CD14-positive monocyte (primary cell): ENCODE results near the gene SMAD6. TPM values are rescaled to one million over a fixed set of nuclear protein-coding genes. Genes with fewer than 3 reads are reported as not detected.

Experiments
- DNase-seq, 3 donors: peaks; one replicate each; pipeline ENCODE4 v3.0.0-alpha.2; 2011 to 2022
- H2AFZ ChIP-seq: 2 replicates; pipeline ENCODE4 v1.6.0; 2012; ENCODE audit warnings: mild to moderate bottlenecking, low read depth, low read length, inconsistent platforms; ENCODE audit not compliant: insufficient read depth, poor library complexity, severe bottlenecking
- H3K27ac ChIP-seq, 2 donors: 1 replicate in 1 of 2; 2 replicates in 1 of 2; pipeline ENCODE4 v1.5.1; 2012 to 2013; ENCODE audit warnings: low read length in 2 of 2, control low read depth in 1 of 2, inconsistent platforms in 1 of 2, low read depth in 1 of 2, mild to moderate bottlenecking in 1 of 2
- H3K27me3 ChIP-seq, 2 donors: one replicate each; pipeline versions ENCODE4 v1.6.0 to v1.6.1; 2011 to 2013; ENCODE audit warnings: low read length in 2 of 2; ENCODE audit not compliant: control insufficient read depth in 2 of 2, insufficient read depth in 2 of 2
- H3K36me3 ChIP-seq, 2 donors: replicated peaks in 1 of 2; 1 replicate in 1 of 2; 2 replicates in 1 of 2; pipeline versions ENCODE4 v1.5.1 to v1.6.1; 2012 to 2013; ENCODE audit warnings: low read length in 2 of 2, control low read depth in 1 of 2, inconsistent platforms in 1 of 2, mild to moderate bottlenecking in 1 of 2; ENCODE audit not compliant: insufficient read depth in 2 of 2, control insufficient read depth in 1 of 2
- H3K4me1 ChIP-seq, 2 donors: 1 replicate in 1 of 2; 2 replicates in 1 of 2; pipeline versions ENCODE4 v1.5.1 to v1.6.1; 2012 to 2013; ENCODE audit warnings: low read length in 2 of 2, control low read depth in 1 of 2, inconsistent platforms in 1 of 2, mild to moderate bottlenecking in 1 of 2, moderate library complexity in 1 of 2; ENCODE audit not compliant: insufficient read depth in 2 of 2, control insufficient read depth in 1 of 2
- H3K4me2 ChIP-seq: replicated peaks from 2 replicates; pipeline ENCODE3; 2012; ENCODE audit warnings: low read length, moderate library complexity, mild to moderate bottlenecking; ENCODE audit not compliant: poor library complexity, severe bottlenecking; ENCODE audit errors: extremely low read depth
- H3K4me3 ChIP-seq, 3 experiments: fragments of 200-600 bp in 1 of 3; sonication (generic) in 1 of 3; replicated peaks in 1 of 3; 1 replicate in 2 of 3; 2 replicates in 1 of 3; pipeline ENCODE4 v1.5.1; 2011 to 2013; ENCODE audit warnings: low read length in 3 of 3, mild to moderate bottlenecking in 3 of 3, control low read depth in 2 of 3, low read depth in 2 of 3, inconsistent platforms in 1 of 3, moderate library complexity in 1 of 3
- H3K79me2 ChIP-seq: 2 replicates; pipeline ENCODE4 v1.6.0; 2012; ENCODE audit warnings: mild to moderate bottlenecking, control low read depth, inconsistent platforms, low read length, moderate library complexity; ENCODE audit not compliant: insufficient read depth
- H3K9ac ChIP-seq: 2 replicates; pipeline ENCODE4 v1.6.0; 2017; ENCODE audit warnings: low read length, mild to moderate bottlenecking; ENCODE audit not compliant: insufficient read depth, poor library complexity, severe bottlenecking
- H3K9me3 ChIP-seq, 2 donors: replicated peaks in 1 of 2; 1 replicate in 1 of 2; 2 replicates in 1 of 2; pipeline versions ENCODE4 v1.5.1 to v1.6.1; 2012 to 2013; ENCODE audit warnings: low read length in 2 of 2, control low read depth in 1 of 2; ENCODE audit not compliant: control insufficient read depth in 1 of 2, insufficient read depth in 1 of 2
- H4K20me1 ChIP-seq: 2 replicates; pipeline ENCODE4 v1.6.0; 2012; ENCODE audit warnings: mild to moderate bottlenecking, low read length, control low read depth, moderate library complexity; ENCODE audit not compliant: insufficient read depth
- H3K27ac Mint-ChIP-seq, 7 donors: one replicate each; pipeline ENCODE4 v1.8.0; 2020; ENCODE audit warnings: mild to moderate bottlenecking in 7 of 7, mixed read lengths in 7 of 7, moderate library complexity in 6 of 7, inconsistent platforms in 2 of 7
- H3K27me3 Mint-ChIP-seq, 3 donors: one replicate each; pipeline ENCODE4 v1.8.0; 2021 to 2022; ENCODE audit warnings: low read depth in 3 of 3, mild to moderate bottlenecking in 3 of 3, mixed read lengths in 3 of 3, moderate library complexity in 3 of 3, inconsistent platforms in 1 of 3
- H3K36me3 Mint-ChIP-seq, 2 donors: one replicate each; pipeline ENCODE4 v1.8.0; 2020; ENCODE audit warnings: mixed read lengths in 2 of 2, inconsistent platforms in 1 of 2, mild to moderate bottlenecking in 1 of 2
- H3K4me1 Mint-ChIP-seq: one replicate; pipeline ENCODE4 v1.8.0; 2020; ENCODE audit warnings: mild to moderate bottlenecking, mixed read lengths
- H3K4me3 Mint-ChIP-seq, 2 donors: one replicate each; pipeline ENCODE4 v1.8.0; 2020; ENCODE audit warnings: mild to moderate bottlenecking in 2 of 2, mixed read lengths in 2 of 2, moderate library complexity in 1 of 2
- H3K9me3 Mint-ChIP-seq, 7 donors: one replicate each; pipeline ENCODE4 v1.8.0; 2020 to 2022; ENCODE audit warnings: mixed read lengths in 7 of 7, mild to moderate bottlenecking in 6 of 7, moderate library complexity in 6 of 7, inconsistent platforms in 2 of 7
- CTCF ChIP-seq: fragments of 200-600 bp; IDR thresholded peaks from one replicate; pipeline ENCODE4 v1.8.0; 2022; ENCODE audit warnings: antibody characterized with exemption, mild to moderate bottlenecking
- WGBS: methylation state at CpG from one replicate; pipeline ENCODE4 v1.1.5; 2013; ENCODE audit warnings: missing lambda C conversion rate; ENCODE audit not compliant: insufficient coverage; 5-methylcytosine and 5-hydroxymethylcytosine counted together
- intact Hi-C, 2 donors: fragments of 100-400 bp; cut with micrococcal nuclease; formaldehyde crosslinking; loops; one replicate each; pipeline versions ENCODE4 v1.15.0 to v1.15.1; 2023
- polyA plus RNA-seq, 3 donors: library from polyadenylated mRNA; depleted of rRNA in 1 of 3; unstranded in 2 of 3; stranded (reverse) in 1 of 3; fragments of 300-500 nt in 2 of 3; fragments of >200 nt in 1 of 3; fragmentation: Illumina TruSeq in 2 of 3; gene quantifications; 1 replicate in 2 of 3; 2 replicates in 1 of 3; pipeline ENCODE4 v1.2.3, GENCODE V29; 2012 to 2021

The SMAD6 gene
- polyA plus RNA-seq, 3 donors = 0.31 TPM; not detected in 2

GRCh38 chr15:66714543-66714981 lies 12.5 kb downstream of the SMAD6 start:
- Mint-ChIP-seq H3K4me1 (peaks cover 31% of the 10 kb centered on the region), H3K4me3 (no peak overlapping the region), H3K36me3 (peaks cover 8% of the 10 kb centered on the region in 2 donors), H3K27ac (no peak overlapping the region), H3K27me3 (peaks cover 0 to 3% (median 2%) of the 10 kb centered on the region in 3 donors), H3K9me3 (no peaks in the 10 kb centered on the region)
- intact Hi-C loops = no loop called here
- no peak for TF ChIP-seq CTCF
- H3K27ac ChIP-seq = no peak overlapping the region
- H4K20me1 ChIP-seq = no peaks in the 10 kb centered on the region
- H3K36me3 ChIP-seq = no peaks in the 10 kb centered on the region
- no peak overlapping the region for H3K9ac ChIP-seq
- H3K9me3 ChIP-seq = no peaks in the 10 kb centered on the region
- H2AFZ ChIP-seq = no peak overlapping the region
- DNase-seq = no peak
- H3K79me2 ChIP-seq = no peaks in the 10 kb centered on the region
- H3K4me1 ChIP-seq = peaks cover 12 to 23% of the 10 kb centered on the region in 2 donors
- WGBS = 89% methylated on average over 5 of the region's 6 CpGs
- no peak overlapping the region for H3K4me3 ChIP-seq
- no peak overlapping the region for H3K4me2 ChIP-seq
- H3K27me3 ChIP-seq = no peaks in the 10 kb centered on the region

- Mint-ChIP-seq H3K4me3 (no peak overlapping the region), H3K9me3 (no peaks in the 10 kb centered on the region), H3K27me3 (peaks cover 0 to 3% (median 2%) of the 10 kb centered on the region in 3 donors), H3K27ac (no peak overlapping the region), H3K36me3 (peaks cover 8% of the 10 kb centered on the region in 2 donors), H3K4me1 (peaks cover 31% of the 10 kb centered on the region)
- Histone ChIP-seq H4K20me1 (no peaks in the 10 kb centered on the region), H3K4me1 (peaks cover 12 to 23% of the 10 kb centered on the region in 2 donors), H2AFZ (no peak overlapping the region), H3K27ac (no peak overlapping the region), H3K9ac (no peak overlapping the region), H3K27me3 (no peaks in the 10 kb centered on the region), H3K4me3 (no peak overlapping the region), H3K36me3 (no peaks in the 10 kb centered on the region), H3K9me3 (no peaks in the 10 kb centered on the region), H3K4me2 (no peak overlapping the region), H3K79me2 (no peaks in the 10 kb centered on the region)
- intact Hi-C loops = no loop called here
- 98% methylated on average over 5 of the region's 6 CpGs for WGBS
- no peak for TF ChIP-seq CTCF
- no peak for DNase-seq
Observed at GRCh38 chr15:66715181-66715624, 13.2 kb downstream of the SMAD6 start.
